CD14-positive monocyte (primary cell): ENCODE results near the gene KCNB1. TPM values are rescaled to one million over a fixed set of nuclear protein-coding genes. Genes with fewer than 3 reads are reported as not detected.

ENCODE experiments used
- DNase-seq, 3 donors: peaks; one replicate each; pipeline ENCODE4 v3.0.0-alpha.2; 2011 to 2022
- H2AFZ ChIP-seq: 2 replicates; pipeline ENCODE4 v1.6.0; 2012; ENCODE audit warnings: mild to moderate bottlenecking, low read depth, low read length, inconsistent platforms; ENCODE audit not compliant: insufficient read depth, poor library complexity, severe bottlenecking
- H3K27ac ChIP-seq, 2 donors: 1 replicate in 1 of 2; 2 replicates in 1 of 2; pipeline ENCODE4 v1.5.1; 2012 to 2013; ENCODE audit warnings: low read length in 2 of 2, control low read depth in 1 of 2, inconsistent platforms in 1 of 2, low read depth in 1 of 2, mild to moderate bottlenecking in 1 of 2
- H3K27me3 ChIP-seq, 2 donors: one replicate each; pipeline versions ENCODE4 v1.6.0 to v1.6.1; 2011 to 2013; ENCODE audit warnings: low read length in 2 of 2; ENCODE audit not compliant: control insufficient read depth in 2 of 2, insufficient read depth in 2 of 2
- H3K36me3 ChIP-seq, 2 donors: replicated peaks in 1 of 2; 1 replicate in 1 of 2; 2 replicates in 1 of 2; pipeline versions ENCODE4 v1.5.1 to v1.6.1; 2012 to 2013; ENCODE audit warnings: low read length in 2 of 2, control low read depth in 1 of 2, inconsistent platforms in 1 of 2, mild to moderate bottlenecking in 1 of 2; ENCODE audit not compliant: insufficient read depth in 2 of 2, control insufficient read depth in 1 of 2
- H3K4me1 ChIP-seq, 2 donors: 1 replicate in 1 of 2; 2 replicates in 1 of 2; pipeline versions ENCODE4 v1.5.1 to v1.6.1; 2012 to 2013; ENCODE audit warnings: low read length in 2 of 2, control low read depth in 1 of 2, inconsistent platforms in 1 of 2, mild to moderate bottlenecking in 1 of 2, moderate library complexity in 1 of 2; ENCODE audit not compliant: insufficient read depth in 2 of 2, control insufficient read depth in 1 of 2
- H3K4me2 ChIP-seq: replicated peaks from 2 replicates; pipeline ENCODE3; 2012; ENCODE audit warnings: low read length, moderate library complexity, mild to moderate bottlenecking; ENCODE audit not compliant: poor library complexity, severe bottlenecking; ENCODE audit errors: extremely low read depth
- H3K4me3 ChIP-seq, 3 experiments: fragments of 200-600 bp in 1 of 3; sonication (generic) in 1 of 3; replicated peaks in 1 of 3; 1 replicate in 2 of 3; 2 replicates in 1 of 3; pipeline ENCODE4 v1.5.1; 2011 to 2013; ENCODE audit warnings: low read length in 3 of 3, mild to moderate bottlenecking in 3 of 3, control low read depth in 2 of 3, low read depth in 2 of 3, inconsistent platforms in 1 of 3, moderate library complexity in 1 of 3
- H3K79me2 ChIP-seq: 2 replicates; pipeline ENCODE4 v1.6.0; 2012; ENCODE audit warnings: mild to moderate bottlenecking, control low read depth, inconsistent platforms, low read length, moderate library complexity; ENCODE audit not compliant: insufficient read depth
- H3K9ac ChIP-seq: 2 replicates; pipeline ENCODE4 v1.6.0; 2017; ENCODE audit warnings: low read length, mild to moderate bottlenecking; ENCODE audit not compliant: insufficient read depth, poor library complexity, severe bottlenecking
- H3K9me3 ChIP-seq, 2 donors: replicated peaks in 1 of 2; 1 replicate in 1 of 2; 2 replicates in 1 of 2; pipeline versions ENCODE4 v1.5.1 to v1.6.1; 2012 to 2013; ENCODE audit warnings: low read length in 2 of 2, control low read depth in 1 of 2; ENCODE audit not compliant: control insufficient read depth in 1 of 2, insufficient read depth in 1 of 2
- H4K20me1 ChIP-seq: 2 replicates; pipeline ENCODE4 v1.6.0; 2012; ENCODE audit warnings: mild to moderate bottlenecking, low read length, control low read depth, moderate library complexity; ENCODE audit not compliant: insufficient read depth
- H3K27ac Mint-ChIP-seq, 7 donors: one replicate each; pipeline ENCODE4 v1.8.0; 2020; ENCODE audit warnings: mild to moderate bottlenecking in 7 of 7, mixed read lengths in 7 of 7, moderate library complexity in 6 of 7, inconsistent platforms in 2 of 7
- H3K27me3 Mint-ChIP-seq, 3 donors: one replicate each; pipeline ENCODE4 v1.8.0; 2021 to 2022; ENCODE audit warnings: low read depth in 3 of 3, mild to moderate bottlenecking in 3 of 3, mixed read lengths in 3 of 3, moderate library complexity in 3 of 3, inconsistent platforms in 1 of 3
- H3K36me3 Mint-ChIP-seq, 2 donors: one replicate each; pipeline ENCODE4 v1.8.0; 2020; ENCODE audit warnings: mixed read lengths in 2 of 2, inconsistent platforms in 1 of 2, mild to moderate bottlenecking in 1 of 2
- H3K4me1 Mint-ChIP-seq: one replicate; pipeline ENCODE4 v1.8.0; 2020; ENCODE audit warnings: mild to moderate bottlenecking, mixed read lengths
- H3K4me3 Mint-ChIP-seq, 2 donors: one replicate each; pipeline ENCODE4 v1.8.0; 2020; ENCODE audit warnings: mild to moderate bottlenecking in 2 of 2, mixed read lengths in 2 of 2, moderate library complexity in 1 of 2
- H3K9me3 Mint-ChIP-seq, 7 donors: one replicate each; pipeline ENCODE4 v1.8.0; 2020 to 2022; ENCODE audit warnings: mixed read lengths in 7 of 7, mild to moderate bottlenecking in 6 of 7, moderate library complexity in 6 of 7, inconsistent platforms in 2 of 7
- WGBS: methylation state at CpG from one replicate; pipeline ENCODE4 v1.1.5; 2013; ENCODE audit warnings: missing lambda C conversion rate; ENCODE audit not compliant: insufficient coverage; 5-methylcytosine and 5-hydroxymethylcytosine counted together
- intact Hi-C, 2 donors: fragments of 100-400 bp; cut with micrococcal nuclease; formaldehyde crosslinking; loops; one replicate each; pipeline versions ENCODE4 v1.15.0 to v1.15.1; 2023
- polyA plus RNA-seq, 3 donors: library from polyadenylated mRNA; depleted of rRNA in 1 of 3; unstranded in 2 of 3; stranded (reverse) in 1 of 3; fragments of 300-500 nt in 2 of 3; fragments of >200 nt in 1 of 3; fragmentation: Illumina TruSeq in 2 of 3; gene quantifications; 1 replicate in 2 of 3; 2 replicates in 1 of 3; pipeline ENCODE4 v1.2.3, GENCODE V29; 2012 to 2021
- TF ChIP-seq, protein P1 (sequence below): fragments of 200-600 bp; IDR thresholded peaks from one replicate; pipeline ENCODE4 v1.8.0; 2022; ENCODE audit warnings: antibody characterized with exemption, mild to moderate bottlenecking

Gene KCNB1
- polyA plus RNA-seq, 3 donors = not detected

DNA sequence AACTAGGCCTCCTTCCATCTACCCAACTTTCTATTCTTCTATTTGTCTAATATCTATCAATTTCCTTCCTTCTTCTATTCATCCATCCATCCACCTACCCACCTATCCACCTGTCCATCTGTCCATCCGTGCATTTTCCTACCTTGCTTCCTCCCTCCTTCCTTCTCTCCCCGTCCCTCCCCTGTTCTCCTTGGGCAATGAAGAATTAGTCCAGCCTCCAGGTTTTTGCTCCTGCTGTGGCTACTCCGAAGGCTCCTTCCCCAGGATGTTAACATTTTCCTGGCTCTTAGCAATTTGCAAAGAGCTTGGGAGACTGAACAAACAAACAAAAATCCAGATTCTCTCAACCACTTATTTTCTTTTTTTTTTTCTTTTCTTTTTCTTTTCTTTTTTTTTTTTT, 81.6 kb downstream of the KCNB1 start:
- H3K27ac Mint-ChIP-seq = no peak overlapping the region

DNA sequence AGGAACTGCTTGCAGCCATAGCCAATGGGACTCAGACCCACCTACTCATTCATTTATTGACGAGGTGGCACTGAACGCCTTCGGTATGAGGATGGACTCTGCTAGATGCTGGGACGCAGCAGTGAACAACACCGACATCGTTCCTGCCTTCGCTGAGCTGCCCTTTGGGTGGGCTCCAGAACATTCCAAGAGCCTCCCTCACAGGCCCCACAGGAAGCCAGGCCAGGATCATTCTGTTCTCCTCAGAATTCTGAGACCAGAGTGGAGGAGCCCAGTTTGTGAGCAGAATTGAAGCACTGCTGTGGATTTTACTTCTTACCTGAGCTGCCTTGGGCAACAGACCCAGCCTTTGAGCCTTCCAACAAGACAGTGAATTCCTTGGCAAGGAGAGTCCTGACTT, 82.1 kb downstream of the KCNB1 start:
- Histone ChIP-seq H3K36me3 (no peaks in the 10 kb centered on the region), H3K4me3 (no peak overlapping the region), H3K4me1 (no peaks in the 10 kb centered on the region), H3K27ac (no peak overlapping the region), H4K20me1 (no peaks in the 10 kb centered on the region), H3K79me2 (no peaks in the 10 kb centered on the region), H3K27me3 (peaks cover 0 to 2% of the 10 kb centered on the region in 2 donors), H2AFZ (no peak overlapping the region), H3K9me3 (no peaks in the 10 kb centered on the region), H3K9ac (no peak overlapping the region), H3K4me2 (no peak overlapping the region)
- Mint-ChIP-seq H3K4me1 (no peaks in the 10 kb centered on the region), H3K4me3 (no peak overlapping the region), H3K27ac (no peak overlapping the region), H3K9me3 (peaks cover 0 to 5% (median 0%) of the 10 kb centered on the region in 7 donors), H3K27me3 (peaks cover 5 to 7% (median 5%) of the 10 kb centered on the region in 3 donors), H3K36me3 (no peaks in the 10 kb centered on the region)
- no peak for DNase-seq
- intact Hi-C loops = no loop called here
- TF ChIP-seq, protein P1, sequence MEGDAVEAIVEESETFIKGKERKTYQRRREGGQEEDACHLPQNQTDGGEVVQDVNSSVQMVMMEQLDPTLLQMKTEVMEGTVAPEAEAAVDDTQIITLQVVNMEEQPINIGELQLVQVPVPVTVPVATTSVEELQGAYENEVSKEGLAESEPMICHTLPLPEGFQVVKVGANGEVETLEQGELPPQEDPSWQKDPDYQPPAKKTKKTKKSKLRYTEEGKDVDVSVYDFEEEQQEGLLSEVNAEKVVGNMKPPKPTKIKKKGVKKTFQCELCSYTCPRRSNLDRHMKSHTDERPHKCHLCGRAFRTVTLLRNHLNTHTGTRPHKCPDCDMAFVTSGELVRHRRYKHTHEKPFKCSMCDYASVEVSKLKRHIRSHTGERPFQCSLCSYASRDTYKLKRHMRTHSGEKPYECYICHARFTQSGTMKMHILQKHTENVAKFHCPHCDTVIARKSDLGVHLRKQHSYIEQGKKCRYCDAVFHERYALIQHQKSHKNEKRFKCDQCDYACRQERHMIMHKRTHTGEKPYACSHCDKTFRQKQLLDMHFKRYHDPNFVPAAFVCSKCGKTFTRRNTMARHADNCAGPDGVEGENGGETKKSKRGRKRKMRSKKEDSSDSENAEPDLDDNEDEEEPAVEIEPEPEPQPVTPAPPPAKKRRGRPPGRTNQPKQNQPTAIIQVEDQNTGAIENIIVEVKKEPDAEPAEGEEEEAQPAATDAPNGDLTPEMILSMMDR = no peak
- 84% methylated on average over 7 of the region's 7 CpGs for WGBS

More for the DNA sequence above, 81.6 kb downstream of the KCNB1 start:
- Histone ChIP-seq H3K4me2 (no peak overlapping the region), H3K79me2 (no peaks in the 10 kb centered on the region), H3K4me3 (no peak overlapping the region), H2AFZ (no peak overlapping the region), H3K9me3 (no peaks in the 10 kb centered on the region), H3K27me3 (peaks cover 0 to 2% of the 10 kb centered on the region in 2 donors), H3K9ac (no peak overlapping the region), H3K4me1 (no peaks in the 10 kb centered on the region), H4K20me1 (no peaks in the 10 kb centered on the region), H3K27ac (no peak overlapping the region), H3K36me3 (no peaks in the 10 kb centered on the region)
- H3K36me3 Mint-ChIP-seq = no peaks in the 10 kb centered on the region
- intact Hi-C loops = no loop called here
- no peak for DNase-seq
- no peaks in the 10 kb centered on the region for H3K4me1 Mint-ChIP-seq
- H3K27me3 Mint-ChIP-seq = peaks cover 5 to 8% (median 6%) of the 10 kb centered on the region in 3 donors
- TF ChIP-seq, protein P1 = no peak
- no peak overlapping the region for H3K4me3 Mint-ChIP-seq
- 77% methylated on average over 3 of the region's 3 CpGs for WGBS
- peaks cover 0 to 5% (median 0%) of the 10 kb centered on the region in 7 donors for H3K9me3 Mint-ChIP-seq
